Activated naive CD4-positive, alpha-beta T cell (primary cell): Measurements from ENCODE around the gene CITED2.
"Not testable (repeated sequence)": the region's sequence is repeated elsewhere in the genome, so short reads cannot be mapped to it uniquely, and the experiment has no call there.

Source experiments
- DNase-seq, 4 experiments: peaks; one replicate each; lab custom pipeline; 2025; lab: John Stamatoyannopoulos, UW

Gene CITED2

DNA sequence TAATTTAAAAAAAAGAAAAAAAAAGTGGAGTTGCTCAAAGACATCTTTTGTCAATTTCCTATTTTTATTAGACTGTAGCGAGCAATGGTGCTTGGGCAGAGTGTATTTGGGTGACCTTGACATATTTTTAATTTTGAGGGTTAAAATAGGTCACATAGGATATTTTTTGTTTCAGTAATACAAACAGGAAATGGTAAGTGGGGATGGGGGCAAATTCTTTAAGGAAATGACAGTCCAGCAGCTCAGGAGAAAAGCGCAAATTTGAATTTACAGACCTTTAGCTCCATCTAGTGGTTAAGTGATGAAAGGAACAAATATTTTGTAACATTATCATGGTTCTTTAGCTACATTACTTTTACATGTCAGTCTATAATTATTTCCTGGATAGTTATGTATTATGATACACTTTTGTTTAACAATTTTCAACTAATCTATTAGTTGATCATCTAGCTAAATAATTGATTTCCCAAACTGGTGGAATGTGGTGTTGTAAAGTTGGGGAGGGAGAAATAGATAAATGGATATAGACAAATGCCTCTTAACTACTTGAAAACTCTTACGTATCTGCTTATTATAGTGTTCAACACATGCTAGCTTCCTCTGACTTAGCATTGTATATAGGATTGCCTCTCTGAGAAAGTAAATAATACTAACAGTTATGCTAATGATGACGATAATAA lies 10.0 kb downstream of the CITED2 start:
- DNase-seq = no peak

- not testable (repeated sequence) for DNase-seq
Measured at GRCh38 chr6:139363797-139364196, 10.7 kb downstream of the CITED2 start.

DNA sequence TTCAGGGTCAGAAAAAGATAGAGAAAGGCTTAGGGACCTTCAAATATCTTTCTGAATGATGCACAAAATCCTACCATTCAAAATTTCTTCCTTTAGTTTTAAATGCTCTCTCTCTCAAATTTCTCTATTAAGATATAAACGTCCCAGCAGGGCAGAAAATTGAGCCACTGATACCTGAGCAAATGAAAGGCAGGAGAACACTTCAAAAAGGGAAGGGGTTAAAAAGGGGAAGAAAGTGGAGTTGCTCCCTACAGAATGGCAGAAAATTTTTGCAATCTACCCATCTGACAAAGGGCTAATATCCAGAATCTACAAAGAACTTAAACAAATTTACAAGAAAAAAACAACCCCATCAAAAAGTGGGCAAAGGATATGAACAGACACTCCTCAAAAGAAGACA lies 11.3 kb downstream of the CITED2 start:
- not testable (repeated sequence) for DNase-seq

- DNase-seq = no peak
Measured at GRCh38 chr6:139361211-139361610, 13.2 kb downstream of the CITED2 start.

GRCh38 chr6:139356924-139357323 lies 17.5 kb downstream of the CITED2 start:
- DNase-seq = no peak

DNA sequence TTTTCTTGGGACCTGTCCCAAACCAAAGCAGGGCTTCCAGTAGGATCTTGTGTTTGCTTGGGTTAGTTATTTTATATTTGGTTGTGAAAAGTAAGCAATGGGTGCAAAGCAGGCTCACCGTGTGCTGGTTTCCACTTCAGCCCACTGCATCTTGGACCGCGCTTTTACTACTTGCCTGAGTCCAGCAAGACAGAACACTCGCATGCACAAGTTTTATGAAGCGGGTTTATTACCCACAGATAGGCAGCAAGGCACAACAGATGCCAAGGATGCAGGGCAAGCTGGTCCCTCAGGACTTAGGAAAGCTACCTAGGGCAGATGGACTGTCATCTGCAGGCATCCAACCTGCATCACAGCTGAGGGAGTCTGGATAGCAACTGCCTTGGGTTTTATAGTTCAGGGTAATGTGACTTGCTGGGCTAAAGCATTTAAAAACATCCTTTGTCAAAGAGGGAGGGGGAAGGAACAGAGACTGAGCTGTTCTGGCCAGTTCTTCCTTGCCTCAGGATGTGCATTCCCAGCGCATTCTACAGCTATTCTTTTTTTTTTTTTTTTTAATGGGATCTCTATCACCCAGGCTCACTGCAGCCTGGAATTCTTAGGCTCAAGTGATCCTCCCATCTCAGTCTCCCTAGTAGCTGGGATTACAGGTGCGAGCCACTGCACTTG lies 18.5 kb downstream of the CITED2 start:
- no peak for DNase-seq

DNA sequence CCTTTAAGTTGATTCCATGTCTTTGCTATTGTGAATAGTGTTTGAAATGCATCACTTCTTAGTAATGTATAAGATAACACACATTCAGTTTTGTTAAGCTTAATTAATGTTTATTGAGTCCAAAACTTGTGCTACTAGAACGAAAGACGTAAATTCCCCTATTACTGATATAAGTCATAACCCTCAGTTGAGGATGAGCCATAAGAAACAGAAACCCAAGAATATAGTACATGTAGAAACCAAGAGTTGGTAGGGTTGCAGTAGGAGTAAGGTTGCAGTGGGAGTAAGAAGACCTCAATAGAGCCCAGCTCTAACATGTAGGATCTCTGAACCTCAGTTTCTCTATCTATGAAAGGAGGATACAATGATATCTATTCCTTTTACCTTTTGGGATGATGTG lies 19.3 kb downstream of the CITED2 start:
- DNase-seq = no peak

DNA sequence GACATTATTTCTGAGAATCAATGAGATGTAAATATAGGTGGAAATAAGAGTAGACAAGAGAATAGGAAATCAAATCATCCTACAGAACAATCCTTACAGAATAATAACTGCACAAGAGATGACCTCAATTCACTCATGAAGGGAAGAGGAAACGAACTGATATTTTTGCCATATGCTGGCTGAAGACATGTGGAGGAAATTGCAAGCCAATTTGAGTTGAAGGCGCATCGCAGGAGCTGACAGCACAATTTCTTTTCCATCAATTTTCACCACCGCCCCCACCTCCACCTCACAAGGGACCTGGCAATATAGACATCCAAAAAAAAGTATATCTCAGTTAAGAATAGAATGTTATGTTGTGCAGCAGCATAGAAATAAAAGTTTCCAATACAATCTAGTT lies 20.3 kb downstream of the CITED2 start:
- no peak for DNase-seq

GRCh38 chr6:139349464-139350020 lies 24.9 kb downstream of the CITED2 start:
- no peak for DNase-seq

DNA sequence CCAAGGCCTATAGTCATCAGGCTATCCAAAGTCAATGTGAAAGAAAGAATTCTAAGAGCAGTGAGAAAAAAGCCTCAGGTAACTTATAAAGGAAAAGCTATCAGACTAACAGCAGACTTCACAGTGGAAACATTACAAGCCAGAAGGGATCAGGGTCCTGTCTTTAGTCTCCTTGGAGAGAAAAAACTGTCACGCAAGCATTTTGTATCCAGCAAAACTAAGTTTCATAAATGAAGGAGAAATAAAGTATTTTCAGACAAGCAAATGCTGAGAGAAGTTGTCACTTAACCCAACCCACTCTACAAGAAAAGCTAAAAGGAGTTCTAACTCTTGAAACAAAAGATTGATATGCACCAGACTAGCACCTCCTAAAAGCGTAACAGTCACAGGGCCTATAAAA lies 28.1 kb downstream of the CITED2 start:
- no peak for DNase-seq

DNA sequence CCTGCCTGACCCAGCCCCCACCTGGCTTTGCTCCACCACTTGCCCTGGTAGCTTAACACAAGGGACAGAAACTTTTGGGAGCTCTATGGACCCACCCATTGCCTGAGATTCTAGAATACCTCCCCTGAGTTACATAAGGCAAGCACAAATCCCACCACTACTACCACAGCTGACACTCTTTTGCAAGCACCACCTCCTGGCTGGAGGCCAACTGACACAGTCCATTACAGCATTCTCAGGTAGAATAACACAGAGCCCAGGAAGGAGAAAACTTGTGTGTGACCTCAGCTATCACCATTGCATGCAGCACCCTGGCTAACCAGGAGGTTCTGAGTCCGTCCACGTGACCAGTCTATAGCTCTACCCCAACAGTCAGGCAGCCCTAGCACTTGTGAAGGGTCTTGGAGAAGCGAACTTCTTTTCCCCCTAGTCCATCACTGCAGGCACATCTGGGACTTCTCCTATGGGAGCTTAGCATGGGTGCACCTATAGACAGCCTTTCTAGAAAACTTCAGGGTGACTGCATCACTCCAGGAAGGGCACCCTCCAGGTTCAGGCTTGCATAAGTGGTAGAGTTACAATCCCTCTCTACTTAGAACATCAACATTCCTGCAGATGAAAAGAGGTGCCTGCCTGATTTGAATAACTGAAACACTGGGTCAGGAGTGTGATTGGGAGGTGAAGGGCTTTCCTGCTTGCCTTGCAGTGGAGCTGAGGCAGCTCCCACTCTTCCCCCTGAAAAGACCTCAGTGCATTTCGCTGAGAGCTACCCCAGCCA lies 30.1 kb downstream of the CITED2 start:
- no peak for DNase-seq

DNA sequence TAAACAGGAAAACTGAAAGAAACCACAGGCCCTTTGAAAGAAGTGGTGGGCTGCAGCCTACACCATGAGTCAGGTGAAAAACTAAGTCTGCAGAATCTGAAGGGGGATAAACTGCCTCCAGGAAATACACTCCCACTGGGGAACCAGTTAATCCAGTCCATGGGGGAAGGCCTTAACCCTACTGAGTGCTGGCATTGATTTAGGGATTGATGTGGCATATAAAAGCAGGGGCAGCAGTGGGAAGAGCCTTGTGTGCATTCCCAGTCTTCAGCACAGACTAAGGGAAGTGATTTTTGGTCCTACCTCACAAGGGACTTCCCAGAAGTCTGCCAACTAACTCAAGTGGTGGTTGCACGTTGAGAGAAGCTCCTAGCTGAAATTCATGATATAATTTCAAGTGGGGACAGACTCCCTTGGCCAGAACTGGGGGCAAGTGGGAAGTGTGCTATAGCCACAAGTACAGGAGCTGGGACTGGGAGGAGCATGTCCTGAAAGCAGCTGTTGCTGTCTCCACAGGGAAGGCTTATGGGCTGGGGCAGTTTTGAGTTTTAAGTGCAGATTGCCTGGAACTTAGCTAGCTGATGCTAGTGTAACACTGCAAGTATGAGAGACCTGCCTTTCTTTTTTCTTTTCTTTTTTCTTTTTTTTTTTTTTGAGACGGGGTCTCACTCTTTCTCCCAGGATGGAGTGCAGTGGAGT lies 31.2 kb downstream of the CITED2 start:
- no peak for DNase-seq

GRCh38 chr6:139341060-139341459 lies 33.4 kb downstream of the CITED2 start:
- DNase-seq = no peak

DNA sequence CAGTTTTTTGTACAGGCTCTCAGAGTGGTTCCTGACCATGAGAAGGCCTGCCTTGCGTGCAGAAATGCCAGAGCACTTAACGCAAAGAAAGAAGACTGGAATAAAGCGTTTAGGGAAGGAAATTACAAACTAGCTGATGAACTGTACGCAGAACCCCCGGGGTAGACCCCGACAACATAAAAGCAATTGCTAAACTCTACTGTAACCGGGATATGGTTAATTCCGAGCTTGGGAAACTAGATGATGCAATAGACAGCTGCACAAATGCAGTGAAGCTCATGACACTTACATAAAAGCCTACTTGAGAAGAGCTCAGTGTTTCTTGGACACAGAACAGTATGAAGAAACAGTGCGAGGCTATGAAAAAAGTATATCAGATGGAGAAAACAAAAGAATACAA lies 35.7 kb downstream of the CITED2 start:
- DNase-seq = no peak

GRCh38 chr6:139337830-139338229 lies 36.6 kb downstream of the CITED2 start:
- no peak for DNase-seq

- DNase-seq = no peak
Measured at GRCh38 chr6:139337001-139337400, 37.4 kb downstream of the CITED2 start.

- DNase-seq = no peak
Measured at GRCh38 chr6:139336488-139336887, 38.0 kb downstream of the CITED2 start.

DNA sequence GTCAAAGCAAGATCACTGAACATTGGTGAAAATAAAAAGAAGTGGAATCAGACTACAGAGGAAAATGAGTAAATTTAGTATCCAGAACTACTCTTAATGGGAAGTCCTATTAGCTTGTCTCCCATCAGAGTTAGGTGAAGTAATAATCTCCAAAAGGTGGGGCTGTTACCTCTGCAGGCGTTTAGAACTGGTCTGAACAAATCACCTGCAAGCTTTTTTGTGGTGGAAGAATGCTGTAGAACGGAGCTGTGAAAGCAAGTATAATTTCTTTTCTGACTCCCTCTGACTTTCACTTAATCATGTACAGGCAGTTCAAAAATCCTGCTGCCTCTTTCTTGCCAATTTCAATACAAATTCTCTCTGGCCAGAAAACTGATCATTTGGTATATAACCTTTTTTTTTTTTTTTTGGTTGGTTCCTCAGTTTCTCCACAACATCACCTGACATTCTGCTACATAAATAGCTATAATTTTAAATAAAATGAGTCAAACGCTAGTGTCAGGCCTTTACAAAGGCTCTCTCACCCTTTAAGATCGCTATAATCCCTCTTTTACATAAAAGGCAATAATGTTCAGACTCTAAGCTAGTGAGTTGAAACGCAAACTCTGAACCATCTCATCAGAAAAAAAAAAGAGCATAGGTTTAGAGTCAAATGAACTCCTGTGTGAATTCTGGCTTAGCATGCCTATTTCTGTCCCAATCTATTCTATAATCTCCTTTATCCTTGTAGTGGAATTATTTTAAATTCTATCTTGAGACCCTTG lies 38.8 kb downstream of the CITED2 start:
- DNase-seq = no peak

- no peak for DNase-seq
Measured at GRCh38 chr6:139334806-139335446, 39.5 kb downstream of the CITED2 start.

GRCh38 chr6:139330826-139331500 lies 43.5 kb downstream of the CITED2 start:
- DNase-seq = no peak
